ENCODE results near the gene SPTBN5. TPM values are rescaled to one million over a fixed set of nuclear protein-coding genes. Genes with fewer than 3 reads are reported as not detected.

SPTBN5 gene
- total RNA-seq, 1 experiment from 2014 or later: 0.96 TPM

DNA sequence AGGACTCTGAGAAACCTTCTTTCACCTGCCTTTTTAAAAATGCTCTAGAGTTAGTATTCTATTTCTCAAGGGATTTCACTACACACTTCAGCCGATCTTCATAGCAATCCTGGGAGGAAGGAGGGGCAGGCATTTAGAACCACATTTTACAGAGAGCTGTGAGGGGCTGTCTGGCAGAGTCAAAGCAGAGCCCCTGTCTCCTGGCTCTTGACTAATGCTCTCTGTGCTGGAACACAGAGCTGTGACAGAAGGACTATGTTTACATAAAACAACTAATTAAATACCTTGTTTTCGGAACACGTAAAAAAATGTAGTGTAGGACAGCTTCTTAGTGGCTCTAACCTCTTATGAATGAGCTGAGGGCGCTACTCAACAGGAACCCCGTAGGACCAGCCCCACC is 7.6 kb upstream of the SPTBN5 start:
- no peaks in the 10 kb centered on the region for H4K20me1 ChIP-seq (ENCODE audit: insufficient read depth)
- ATAC-seq (no peak), DNase-seq (ENCODE audit: low read depth, low spot score) (no peak)
- H3K9ac ChIP-seq (ENCODE audit: low read length): no peak overlapping the region
- H3K4me1 ChIP-seq (ENCODE audit: control insufficient read depth in 1 of 2, insufficient read depth in 2 of 2, low read length in 2 of 2): no peaks in the 10 kb centered on the region
- H3K36me3 ChIP-seq (ENCODE audit: control insufficient read depth in 1 of 2, insufficient read depth in 2 of 2, low read length in 2 of 2): peaks cover 6% of the 10 kb centered on the region in 2 experiments; a peak in 1 of 4 replicates
- H2AFZ ChIP-seq (ENCODE audit: low read depth, low read length, poor library complexity, severe bottlenecking): no peak overlapping the region
- no peaks in the 10 kb centered on the region for H3K27me3 ChIP-seq (ENCODE audit: insufficient read depth, low read length)
- ChIA-PET CTCF (no interaction called here), RAD21 (ENCODE audit: low non-redundant PET in 1 of 2, low total read pairs in 2 of 2, uncharacterized antibody in 2 of 2, unreplicated experiment in 2 of 2) (no interaction called here), POLR2A (no interaction called here)
- intact Hi-C loops (cut with micrococcal nuclease): loop anchor here (5.0 to 10.0 kb wide), 3 partner anchors 74 to 434 kb away; partner anchors contain the start of gene JMJD7
- no peaks in the 10 kb centered on the region for H3K9me2 ChIP-seq (ENCODE audit: insufficient read depth)
- BruUV-seq (replicated peaks): no TSS peak
- H3K27ac ChIP-seq (ENCODE audit: low read depth, low read length): no peak overlapping the region
- no peak overlapping the region for H3K4me3 ChIP-seq (replicated peaks in 1 of 2; ENCODE audit: low read depth in 1 of 2, low read length in 2 of 2)
- no peak for TF ChIP-seq CEBPB (IDR thresholded peaks at IDR 0.05; ENCODE audit: low read depth)
- no peak for TF ChIP-seq JUND (IDR thresholded peaks at IDR 0.05)
- no peak for TF ChIP-seq EGR1 (IDR thresholded peaks at IDR 0.05; ENCODE audit: low read depth)
- TF ChIP-seq ZFX (IDR thresholded peaks at IDR 0.05): no peak
- no peak overlapping the region for H3K4me2 ChIP-seq (ENCODE audit: low read length)
- H3K79me2 ChIP-seq (ENCODE audit: insufficient read depth, low read length): no peaks in the 10 kb centered on the region
- no peaks in the 10 kb centered on the region for H3K9me3 ChIP-seq (ENCODE audit: control insufficient read depth in 1 of 2, insufficient read depth in 1 of 2, low read depth in 1 of 2, low read length in 2 of 2)

DNA sequence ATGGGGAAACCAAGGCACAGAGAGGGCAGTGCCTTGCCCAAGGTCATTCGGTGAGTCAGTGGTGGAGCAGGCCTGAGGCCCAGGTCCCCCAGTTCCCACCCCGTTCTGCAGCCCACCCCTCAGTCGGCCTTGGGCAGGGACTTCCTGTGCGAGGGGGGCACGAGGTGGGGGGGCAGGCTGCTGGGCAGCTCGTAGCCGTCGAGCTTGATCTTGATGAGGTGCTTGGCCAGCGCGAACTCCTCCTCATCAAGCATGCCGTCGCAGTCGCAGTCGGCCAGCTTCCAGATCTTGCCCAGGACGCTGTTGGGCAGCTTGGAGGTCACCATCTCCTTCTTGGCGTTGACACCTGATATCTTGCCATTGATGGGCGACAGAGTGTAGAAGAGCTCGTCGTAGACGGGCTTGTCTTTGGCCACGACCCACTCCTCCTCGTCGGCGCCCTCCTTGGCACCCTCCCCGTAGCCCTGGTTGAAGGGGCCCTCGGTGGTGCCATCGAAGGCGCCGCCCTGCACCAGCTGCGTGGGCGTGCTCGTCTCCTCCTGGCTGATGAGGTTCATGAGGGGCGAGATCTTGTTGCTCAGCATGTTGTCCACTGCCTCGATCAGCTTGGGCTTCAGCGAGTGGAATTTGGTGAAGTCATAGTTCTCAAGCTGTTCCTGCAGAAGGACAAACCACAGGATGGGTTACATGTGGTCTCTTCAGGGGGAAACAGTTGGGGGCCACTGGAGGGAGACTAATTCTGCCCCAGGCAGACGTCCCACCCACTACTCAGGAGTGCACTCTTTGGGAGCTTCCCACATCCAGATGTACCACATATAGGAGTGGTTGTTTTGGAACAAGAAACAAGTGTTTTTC is 6.9 kb upstream of the SPTBN5 start:
- ATAC-seq: no peak
- RAD21 ChIA-PET (ENCODE audit: low non-redundant PET in 1 of 2, low total read pairs in 2 of 2, uncharacterized antibody in 2 of 2, unreplicated experiment in 2 of 2): no interaction called here
- no TSS peak for BruUV-seq (replicated peaks)
- Histone ChIP-seq H3K79me2 (ENCODE audit: insufficient read depth, low read length) (no peaks in the 10 kb centered on the region), H2AFZ (ENCODE audit: low read depth, low read length, poor library complexity, severe bottlenecking) (no peak overlapping the region), H3K27me3 (ENCODE audit: insufficient read depth, low read length) (no peaks in the 10 kb centered on the region), H4K20me1 (ENCODE audit: insufficient read depth) (no peaks in the 10 kb centered on the region), H3K9me3 (ENCODE audit: control insufficient read depth in 1 of 2, insufficient read depth in 1 of 2, low read depth in 1 of 2, low read length in 2 of 2) (no peaks in the 10 kb centered on the region), H3K9ac (ENCODE audit: low read length) (no peak overlapping the region), H3K36me3 (ENCODE audit: control insufficient read depth in 1 of 2, insufficient read depth in 2 of 2, low read length in 2 of 2) (peaks cover 3 to 6% of the 10 kb centered on the region in 2 experiments; a peak in 1 of 4 replicates), H3K4me2 (ENCODE audit: low read length) (no peak overlapping the region), H3K9me2 (ENCODE audit: insufficient read depth) (no peaks in the 10 kb centered on the region), H3K27ac (ENCODE audit: low read depth, low read length) (no peak overlapping the region), H3K4me3 (replicated peaks in 1 of 2; ENCODE audit: low read depth in 1 of 2, low read length in 2 of 2) (no peak overlapping the region), H3K4me1 (ENCODE audit: control insufficient read depth in 1 of 2, insufficient read depth in 2 of 2, low read length in 2 of 2) (no peaks in the 10 kb centered on the region)
- CTCF ChIA-PET: no interaction called here
- intact Hi-C loops (cut with micrococcal nuclease): loop anchor here (5.0 to 10.0 kb wide), 3 partner anchors 73 to 433 kb away; partner anchors contain the start of gene JMJD7
- no peak for DNase-seq (ENCODE audit: low read depth, low spot score)
- POLR2A ChIA-PET: no interaction called here
- TF ChIP-seq JUND (IDR thresholded peaks at IDR 0.05) (no peak), ZNF274 (IDR thresholded peaks at IDR 0.05; ENCODE audit: low read depth, low read length) (no peak), FOSL1 (IDR thresholded peaks at IDR 0.05; ENCODE audit: low read depth) (no peak), POLR2AphosphoS5 (IDR thresholded peaks at IDR 0.05; ENCODE audit: low read depth, low read length) (no peak), EZH2 (IDR thresholded peaks at IDR 0.05) (no peak), POLR2A (IDR thresholded peaks at IDR 0.05; ENCODE audit: borderline replicate concordance, extremely low read depth, insufficient read depth, insufficient read length) (no peak), SRF (IDR thresholded peaks at IDR 0.05; ENCODE audit: low read depth) (no peak), CEBPB (IDR thresholded peaks at IDR 0.05; ENCODE audit: low read depth) (no peak), SP1 (IDR thresholded peaks at IDR 0.05; ENCODE audit: low read depth) (no peak), ZFX (IDR thresholded peaks at IDR 0.05) (no peak), SIN3A (IDR thresholded peaks at IDR 0.05; ENCODE audit: low read depth) (no peak), RAD21 (IDR thresholded peaks at IDR 0.05; ENCODE audit: low read depth) (no peak)
- TF ChIP-seq, protein P1, sequence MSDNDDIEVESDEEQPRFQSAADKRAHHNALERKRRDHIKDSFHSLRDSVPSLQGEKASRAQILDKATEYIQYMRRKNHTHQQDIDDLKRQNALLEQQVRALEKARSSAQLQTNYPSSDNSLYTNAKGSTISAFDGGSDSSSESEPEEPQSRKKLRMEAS (IDR thresholded peaks at IDR 0.05): no peak
- TF ChIP-seq, protein P2, sequence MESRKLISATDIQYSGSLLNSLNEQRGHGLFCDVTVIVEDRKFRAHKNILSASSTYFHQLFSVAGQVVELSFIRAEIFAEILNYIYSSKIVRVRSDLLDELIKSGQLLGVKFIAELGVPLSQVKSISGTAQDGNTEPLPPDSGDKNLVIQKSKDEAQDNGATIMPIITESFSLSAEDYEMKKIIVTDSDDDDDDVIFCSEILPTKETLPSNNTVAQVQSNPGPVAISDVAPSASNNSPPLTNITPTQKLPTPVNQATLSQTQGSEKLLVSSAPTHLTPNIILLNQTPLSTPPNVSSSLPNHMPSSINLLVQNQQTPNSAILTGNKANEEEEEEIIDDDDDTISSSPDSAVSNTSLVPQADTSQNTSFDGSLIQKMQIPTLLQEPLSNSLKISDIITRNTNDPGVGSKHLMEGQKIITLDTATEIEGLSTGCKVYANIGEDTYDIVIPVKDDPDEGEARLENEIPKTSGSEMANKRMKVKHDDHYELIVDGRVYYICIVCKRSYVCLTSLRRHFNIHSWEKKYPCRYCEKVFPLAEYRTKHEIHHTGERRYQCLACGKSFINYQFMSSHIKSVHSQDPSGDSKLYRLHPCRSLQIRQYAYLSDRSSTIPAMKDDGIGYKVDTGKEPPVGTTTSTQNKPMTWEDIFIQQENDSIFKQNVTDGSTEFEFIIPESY (IDR thresholded peaks at IDR 0.05; ENCODE audit: extremely low read depth, insufficient replicate concordance, low read length): no peak
- TF ChIP-seq, protein P3, sequence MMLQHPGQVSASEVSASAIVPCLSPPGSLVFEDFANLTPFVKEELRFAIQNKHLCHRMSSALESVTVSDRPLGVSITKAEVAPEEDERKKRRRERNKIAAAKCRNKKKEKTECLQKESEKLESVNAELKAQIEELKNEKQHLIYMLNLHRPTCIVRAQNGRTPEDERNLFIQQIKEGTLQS (IDR thresholded peaks at IDR 0.05): no peak

All from HCT116 (cell line).